ENCODE data around the gene GORASP2.
"Not testable (repeated sequence)": the region's sequence is repeated elsewhere in the genome, so short reads cannot be mapped to it uniquely, and the experiment has no call there.

GORASP2 gene

DNA sequence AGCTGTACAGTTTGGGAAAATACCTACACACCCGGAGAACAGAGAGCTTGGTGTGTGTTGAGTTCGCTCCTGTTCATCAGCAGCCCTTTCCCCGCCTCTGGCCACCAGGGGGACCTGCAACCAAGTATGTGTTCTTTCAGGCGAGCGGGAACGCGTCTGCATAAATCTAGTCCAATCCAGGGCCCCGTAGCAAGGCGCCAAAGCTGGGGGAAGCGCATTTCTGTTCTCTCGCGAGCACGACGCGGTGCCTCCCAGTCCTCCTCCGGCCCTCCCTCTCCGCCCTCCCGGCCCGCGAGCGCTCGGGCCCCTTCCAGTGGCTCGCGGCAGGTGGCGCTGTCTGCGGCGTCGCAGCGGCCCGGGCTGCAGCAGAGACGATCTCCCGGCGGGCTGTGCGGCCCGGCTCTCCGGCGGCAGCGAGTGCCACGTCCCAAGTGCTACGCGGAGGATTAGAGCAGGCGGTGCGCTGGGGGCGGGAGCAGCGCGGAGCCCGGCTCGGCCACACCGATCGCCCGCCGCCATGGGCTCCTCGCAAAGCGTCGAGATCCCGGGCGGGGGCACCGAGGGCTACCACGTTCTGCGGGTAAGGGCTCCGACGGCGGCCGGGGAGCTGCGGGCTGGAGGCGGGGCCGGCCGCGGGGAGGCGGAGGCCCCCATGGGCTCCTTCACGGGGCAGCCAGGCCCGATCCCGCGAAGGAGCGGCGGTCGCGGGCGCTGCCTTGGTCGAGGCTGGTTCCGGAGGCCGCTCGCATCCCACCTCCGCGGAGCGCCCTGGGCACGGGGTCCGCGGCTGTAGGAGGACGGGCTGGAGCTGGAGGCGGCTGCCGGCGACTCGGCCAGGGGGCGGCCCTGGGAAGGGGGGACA, at the start of gene GORASP2:
TSS of gene GORASP2 (plus strand) at position 430 of the 862 bp plus-strand sequence. CDS start at position 518, 88 bp downstream.
- peak; percentile 92 to 94 for DNase-seq

DNA sequence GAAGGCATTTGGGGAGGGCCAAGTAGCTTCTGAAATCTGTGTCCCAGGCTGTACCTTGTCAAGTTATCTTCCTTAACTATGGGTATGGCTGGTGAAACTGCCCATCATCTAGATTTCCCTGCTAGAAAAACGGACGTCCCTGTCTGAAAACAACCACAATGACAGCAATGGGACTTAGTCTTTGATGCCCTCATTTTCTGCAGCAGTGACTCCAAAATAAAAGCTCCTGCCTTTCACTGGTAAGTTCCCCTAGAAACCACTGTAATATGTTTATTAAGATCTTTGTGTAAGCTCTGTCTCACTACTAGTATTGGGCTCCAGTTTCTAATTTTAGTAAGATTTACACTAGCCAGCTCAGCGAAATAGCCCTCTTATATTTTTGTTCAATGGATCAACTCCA, 47.2 kb upstream of the GORASP2 start:
- no peak for DNase-seq

DNA sequence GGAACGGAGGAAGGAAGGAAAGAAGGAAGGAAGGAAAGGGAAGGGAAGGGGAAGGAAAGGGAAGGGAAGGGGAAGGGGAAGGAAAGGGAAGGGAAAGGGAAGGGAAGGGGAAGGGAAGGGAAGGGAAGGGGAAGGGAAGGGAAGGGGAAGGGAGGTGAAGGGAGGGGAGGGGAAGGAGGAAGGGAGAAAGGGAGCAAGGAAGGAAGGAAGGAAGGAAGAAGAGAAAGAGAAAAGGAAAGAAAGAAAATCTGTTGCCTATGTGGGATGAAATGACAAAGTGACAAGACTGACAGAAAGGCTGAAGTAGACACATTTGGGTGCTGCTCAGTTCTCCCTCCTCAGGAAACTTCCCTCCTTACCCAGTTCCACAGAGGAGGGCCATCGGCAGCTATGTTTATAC, 46.3 kb upstream of the GORASP2 start:
- no peak for DNase-seq

DNA sequence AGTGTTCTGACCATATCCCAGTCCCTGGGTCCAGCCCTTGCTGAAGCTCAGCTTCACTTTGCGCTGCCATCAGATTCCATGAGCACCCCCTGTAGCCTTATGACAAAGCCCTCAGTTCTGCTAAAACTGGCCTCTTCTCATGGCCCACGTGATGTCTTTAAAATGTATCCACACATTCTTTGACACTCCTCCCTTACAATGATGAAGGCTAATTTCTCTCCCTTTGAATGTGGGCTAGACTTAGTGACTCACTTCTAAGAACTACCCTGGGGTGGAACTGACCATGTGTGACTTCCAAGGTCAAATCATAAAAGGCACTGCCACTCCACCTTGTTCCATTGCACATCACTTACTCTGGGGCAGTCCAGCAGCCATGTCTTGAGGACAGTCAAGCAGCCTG, 45.4 kb upstream of the GORASP2 start:
- no peak for DNase-seq

DNA sequence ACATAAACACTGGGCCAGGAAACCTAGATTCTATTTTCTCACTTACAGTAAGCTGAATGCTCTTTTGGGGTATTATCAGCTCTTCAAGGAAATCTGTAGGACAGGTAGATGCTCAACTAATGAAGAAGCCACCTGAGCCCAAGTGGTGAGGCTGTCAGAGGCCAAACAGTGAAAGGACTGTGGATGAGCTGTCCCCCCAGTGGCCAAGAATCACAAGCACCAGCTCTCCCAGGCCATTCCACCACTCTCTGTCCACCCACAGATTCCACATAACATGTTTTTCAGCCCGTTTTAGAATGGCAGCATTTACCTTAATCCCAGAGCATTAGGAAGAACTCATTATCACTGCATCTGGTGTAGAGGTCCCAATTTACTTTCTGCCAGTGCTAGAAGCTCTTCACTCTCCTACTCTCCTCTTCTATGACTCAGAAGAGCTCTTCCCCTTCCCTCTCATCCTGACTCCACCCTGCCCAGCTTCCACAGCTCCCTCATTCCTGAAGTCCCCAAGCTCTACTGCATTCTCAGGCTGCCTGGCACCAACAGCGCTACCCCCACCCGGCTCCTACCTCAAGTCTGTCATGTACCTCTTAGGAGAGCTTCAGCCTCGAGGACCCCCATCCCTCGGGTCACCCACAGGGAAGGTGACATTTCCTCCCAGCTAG, 43.8 kb upstream of the GORASP2 start:
- no peak for DNase-seq

DNA sequence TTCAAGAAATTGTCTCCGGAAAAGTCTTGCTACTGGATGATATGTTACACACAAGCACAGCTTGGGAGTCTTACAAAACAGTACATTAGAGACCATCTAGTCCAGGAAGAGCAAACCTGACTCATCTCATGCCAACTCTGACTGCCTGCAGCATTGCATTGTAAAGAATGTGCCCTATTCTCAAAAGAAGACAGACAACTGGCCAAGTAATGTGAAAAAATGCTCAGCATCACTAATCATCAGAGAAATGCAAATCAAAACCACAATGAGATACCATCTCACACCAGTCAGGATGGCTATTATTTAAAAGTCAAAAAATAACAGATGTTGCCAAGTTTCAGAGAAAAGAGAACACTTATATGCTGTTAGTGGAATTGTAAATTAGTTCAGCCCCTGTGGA, 42.7 kb upstream of the GORASP2 start:
- no peak for DNase-seq

DNA sequence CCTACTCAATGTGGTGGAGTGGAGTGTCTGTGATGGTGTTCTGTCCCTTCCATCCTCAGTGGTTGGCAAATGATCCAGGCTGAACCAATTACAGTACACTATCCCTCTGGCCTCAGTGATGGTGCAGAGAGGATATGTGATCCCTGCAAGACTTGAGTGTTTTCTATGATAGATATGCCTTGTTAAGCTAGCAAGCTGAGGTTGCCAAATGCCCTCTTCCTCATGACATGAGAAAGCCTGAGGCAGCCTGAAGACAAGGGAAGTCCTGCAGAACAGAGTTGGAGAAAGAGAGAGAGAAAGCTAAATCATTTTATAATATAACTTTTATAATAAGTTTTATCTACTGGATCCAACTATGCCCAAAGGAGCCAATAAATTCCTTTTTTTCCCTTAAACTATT, 41.6 kb upstream of the GORASP2 start:
- DNase-seq: no peak

DNA sequence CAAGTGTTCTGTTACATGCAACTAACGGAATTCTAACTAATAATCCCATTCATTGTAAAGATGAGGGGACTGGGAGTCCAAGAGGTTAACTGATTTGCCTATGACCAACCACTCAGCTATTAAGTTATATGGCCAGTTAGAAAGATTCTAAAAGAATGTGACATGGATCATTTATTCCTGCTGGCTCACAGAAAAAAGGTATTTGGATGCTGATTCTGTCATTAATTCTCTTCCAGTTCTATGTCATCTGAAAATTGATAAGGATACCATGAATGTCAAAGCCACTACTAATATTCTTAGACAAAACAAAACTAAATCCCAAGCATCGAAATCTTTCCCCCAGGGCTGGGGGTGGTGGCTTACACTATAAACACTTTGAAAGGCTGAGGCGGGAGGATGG, 41.2 kb upstream of the GORASP2 start:
- DNase-seq: no peak

DNA sequence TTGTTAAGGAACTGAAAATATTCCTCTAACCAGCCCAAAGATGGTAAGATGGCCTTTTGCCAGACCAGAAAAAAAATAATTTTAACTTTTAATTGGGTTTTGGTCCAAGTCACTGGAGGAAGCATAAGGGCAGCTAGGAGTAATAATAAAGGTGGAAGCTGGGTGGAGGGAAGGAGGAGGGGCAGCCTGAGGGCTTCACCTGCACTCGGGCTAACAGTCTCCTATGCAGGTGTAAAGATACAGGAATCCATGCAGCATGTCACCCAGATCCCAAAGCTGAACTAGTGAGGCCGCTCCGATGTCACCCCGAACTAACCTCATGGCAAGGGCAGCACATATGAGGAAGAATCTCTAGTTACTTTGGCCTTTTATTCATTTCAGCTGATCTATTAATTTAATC, 37.2 kb upstream of the GORASP2 start:
- no peak for DNase-seq

DNA sequence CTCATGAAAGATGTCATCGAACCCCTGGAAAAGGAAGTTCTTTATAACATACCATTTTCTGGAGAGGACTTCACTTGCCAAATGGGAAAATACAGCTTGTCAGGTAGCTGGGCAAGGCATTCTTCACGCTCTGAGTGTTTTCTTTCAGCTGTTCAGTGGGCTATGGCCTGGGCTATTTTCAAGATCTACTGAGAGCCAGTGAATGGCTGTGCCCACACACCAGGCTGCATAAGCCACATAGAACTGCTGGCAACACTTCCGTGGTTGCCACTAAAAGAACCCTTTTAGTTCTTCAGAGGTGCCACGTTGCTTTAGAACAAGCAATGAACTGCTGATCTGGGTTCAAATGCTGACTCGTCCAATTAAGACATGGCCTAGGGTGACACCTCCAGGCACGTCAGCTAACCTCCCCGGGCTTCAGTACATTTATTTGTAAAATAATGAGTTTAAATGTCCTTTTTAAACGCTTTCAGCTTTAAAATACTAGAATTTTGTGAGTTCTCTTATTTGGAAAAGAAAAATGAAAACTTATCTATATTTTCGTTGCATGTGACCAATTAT, 36.6 kb upstream of the GORASP2 start:
- no peak for DNase-seq

DNA sequence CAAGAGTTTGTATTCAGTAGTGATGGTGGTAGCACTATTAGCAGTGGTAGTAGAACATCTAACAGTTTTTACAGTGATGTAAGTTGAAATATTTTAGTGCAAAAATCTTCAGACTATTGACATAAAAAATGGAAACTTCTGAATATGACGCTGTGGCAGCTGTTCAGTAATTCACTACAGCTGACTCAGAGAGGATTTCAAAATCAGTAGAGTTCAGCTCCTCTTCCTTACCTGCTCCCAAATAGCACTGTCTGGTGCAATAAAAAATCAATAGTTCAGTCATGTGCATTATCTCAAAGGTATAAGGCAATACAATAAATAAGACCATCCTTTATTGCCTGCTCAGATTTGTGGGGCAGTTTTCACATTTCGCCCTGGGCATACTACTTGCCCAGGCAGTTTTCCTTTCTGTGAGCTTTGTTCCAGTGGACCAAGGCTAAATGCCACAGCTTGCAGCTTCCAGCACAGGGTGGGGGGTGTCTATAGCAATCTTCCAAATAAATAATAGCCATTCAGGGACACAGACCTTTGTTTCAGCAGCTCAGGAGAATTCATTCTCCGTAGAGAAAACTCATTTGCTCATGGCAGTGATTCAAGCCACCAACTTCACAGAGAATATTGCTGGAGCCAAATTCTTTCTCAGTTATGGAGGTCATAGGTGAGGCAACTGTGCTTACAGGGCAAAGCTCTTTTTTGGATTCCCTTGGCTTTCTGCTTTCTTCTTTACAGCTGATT, 33.9 kb upstream of the GORASP2 start:
- no peak for DNase-seq

DNA sequence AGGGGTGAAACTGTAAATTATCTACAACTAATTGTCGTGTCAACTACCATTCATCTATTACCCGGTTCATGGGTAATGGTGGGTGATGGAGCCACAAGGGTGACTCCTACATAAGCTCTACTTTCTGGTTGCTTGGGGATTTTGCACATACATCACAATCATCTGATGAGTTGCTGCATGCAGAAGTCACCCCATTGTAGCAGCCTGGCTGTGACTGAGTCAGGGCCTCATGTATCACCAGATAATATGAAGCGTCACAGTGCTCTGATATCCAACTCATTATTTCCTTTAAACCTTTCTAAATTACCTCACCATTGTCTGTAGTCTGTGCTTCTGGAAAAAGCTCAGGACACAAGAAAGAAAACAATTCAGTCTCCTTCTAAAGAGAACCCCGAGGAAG, 32.4 kb upstream of the GORASP2 start:
- no peak for DNase-seq

DNA sequence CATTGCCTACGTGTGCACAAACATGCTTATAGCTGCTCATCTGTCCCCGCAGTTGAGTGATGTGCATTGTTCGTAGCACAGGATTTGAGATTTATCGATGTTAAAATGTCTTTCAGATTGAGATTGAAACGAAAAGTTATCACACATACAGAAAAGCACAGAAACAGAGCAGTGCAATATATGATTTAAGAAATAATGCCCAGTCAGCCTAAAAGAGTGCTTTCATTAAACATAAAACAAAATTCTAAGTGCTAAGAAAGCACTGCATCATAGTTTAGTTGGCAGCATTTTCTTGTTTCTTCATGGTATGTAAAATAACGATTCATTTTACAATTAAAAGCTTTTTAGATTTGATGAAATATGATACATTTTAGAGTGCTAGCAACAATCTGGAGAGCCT, 31.9 kb upstream of the GORASP2 start:
- no peak for DNase-seq

DNA sequence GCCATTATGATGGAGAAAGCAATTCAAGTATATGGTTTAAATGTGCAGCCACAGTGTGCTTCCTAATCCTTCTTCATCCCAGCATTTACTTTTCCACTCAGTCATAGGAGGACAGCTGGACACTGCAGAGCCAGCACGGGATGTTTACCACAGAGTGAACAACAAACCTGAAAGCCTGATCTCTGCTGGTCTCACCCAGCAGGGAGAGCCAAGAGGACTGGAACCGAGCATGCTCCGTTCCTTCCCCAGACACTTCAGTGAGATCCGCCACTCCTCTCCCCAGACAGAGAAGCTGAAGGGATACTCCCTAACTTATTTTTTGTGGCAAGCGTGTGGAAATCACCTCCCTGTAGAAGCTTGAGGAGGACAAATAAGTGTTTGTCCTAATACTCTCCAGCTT, 23.2 kb upstream of the GORASP2 start:
- no peak for DNase-seq

DNA sequence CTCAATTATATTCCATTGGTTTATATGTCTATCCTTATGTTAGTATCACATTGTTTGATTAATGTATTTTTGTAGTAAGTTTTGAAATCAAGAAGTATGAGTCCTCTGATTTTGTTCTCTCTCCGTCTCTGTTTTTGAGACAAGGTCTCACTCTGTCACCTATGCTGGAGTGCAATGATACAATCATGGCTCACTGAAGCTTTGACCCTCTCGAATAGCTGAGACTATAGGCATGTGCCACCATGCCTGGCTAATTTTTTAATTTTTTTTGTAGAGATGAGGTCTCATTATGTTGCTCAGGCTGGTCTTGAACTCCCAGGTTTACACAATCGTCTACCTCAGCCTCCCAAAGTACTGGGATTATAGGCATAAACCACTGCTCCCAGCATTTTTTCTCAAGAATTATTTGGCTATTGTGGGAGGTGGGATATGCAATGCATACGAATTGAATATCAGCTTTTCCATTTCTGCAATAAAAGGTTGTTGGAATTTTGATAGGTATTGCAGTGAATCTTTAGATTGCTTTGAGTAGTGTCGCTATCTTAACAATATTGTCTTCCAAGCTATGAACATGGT, 17.7 kb upstream of the GORASP2 start:
- DNase-seq: no peak

DNA sequence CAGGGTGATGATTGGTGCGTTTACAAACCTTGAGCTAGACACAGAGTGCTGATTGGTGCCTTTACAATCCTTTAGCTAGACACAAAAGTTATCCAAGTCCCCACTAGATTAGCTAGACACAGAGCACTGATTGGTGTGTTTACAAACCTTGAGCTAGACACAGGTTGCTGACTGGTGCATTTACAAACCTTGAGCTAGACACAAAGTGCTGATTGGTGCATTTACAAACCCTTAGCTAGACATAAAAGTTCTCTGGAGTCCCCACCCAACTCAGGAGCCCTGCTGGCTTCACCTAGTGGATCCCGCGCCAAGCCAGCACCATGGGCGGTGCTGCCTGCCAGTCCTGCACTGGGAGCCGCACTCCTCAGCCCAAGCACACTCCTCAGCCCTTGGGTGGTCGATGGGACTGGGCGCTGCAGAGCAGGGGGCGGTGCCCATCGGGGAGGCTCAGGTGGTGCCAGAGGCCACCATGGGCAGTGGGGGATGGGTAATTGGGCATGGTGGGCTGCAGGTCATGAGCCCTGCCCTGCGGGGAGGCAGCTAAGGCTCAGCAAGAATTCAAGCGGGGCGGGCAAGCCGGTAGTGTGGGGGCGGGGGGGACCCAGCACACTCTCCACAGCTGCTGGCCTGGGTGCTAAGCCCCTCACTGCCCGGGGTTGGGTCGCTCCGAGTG, 13.9 kb upstream of the GORASP2 start:
- not testable (repeated sequence) for DNase-seq

DNA sequence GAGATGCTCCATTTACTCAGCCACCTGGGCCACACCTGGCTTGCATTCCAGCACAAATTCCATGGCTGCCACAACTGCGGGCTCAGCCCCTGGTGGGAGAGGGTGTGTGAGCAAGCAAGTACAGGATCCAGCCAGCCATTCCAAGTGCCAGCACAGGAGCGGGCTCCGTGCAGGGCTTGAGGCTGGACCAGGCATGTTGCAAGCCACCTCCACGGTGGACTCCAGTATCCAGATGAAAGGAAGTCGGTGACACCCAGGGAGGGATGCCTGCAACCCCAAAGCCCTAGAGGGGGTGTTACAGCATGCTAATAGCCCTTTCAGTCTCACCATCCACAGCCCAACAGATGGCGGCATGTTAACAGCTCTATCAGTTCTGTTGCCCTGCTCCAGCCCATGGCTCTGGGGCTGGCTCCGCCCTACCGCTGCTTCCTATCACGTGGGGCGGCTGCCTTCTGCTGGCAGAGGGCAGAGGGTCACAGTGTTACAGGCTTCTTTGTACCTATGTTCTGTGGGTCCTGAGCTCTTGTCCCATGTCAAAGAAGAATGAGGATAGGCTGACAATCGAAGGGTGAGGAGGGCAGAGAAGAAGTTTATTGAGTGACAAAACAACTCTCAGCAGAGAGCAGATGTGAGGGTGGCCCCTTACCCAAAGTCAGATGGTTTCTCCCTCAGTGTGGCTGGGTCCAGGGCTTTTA, 11.7 kb upstream of the GORASP2 start:
- DNase-seq: no peak

DNA sequence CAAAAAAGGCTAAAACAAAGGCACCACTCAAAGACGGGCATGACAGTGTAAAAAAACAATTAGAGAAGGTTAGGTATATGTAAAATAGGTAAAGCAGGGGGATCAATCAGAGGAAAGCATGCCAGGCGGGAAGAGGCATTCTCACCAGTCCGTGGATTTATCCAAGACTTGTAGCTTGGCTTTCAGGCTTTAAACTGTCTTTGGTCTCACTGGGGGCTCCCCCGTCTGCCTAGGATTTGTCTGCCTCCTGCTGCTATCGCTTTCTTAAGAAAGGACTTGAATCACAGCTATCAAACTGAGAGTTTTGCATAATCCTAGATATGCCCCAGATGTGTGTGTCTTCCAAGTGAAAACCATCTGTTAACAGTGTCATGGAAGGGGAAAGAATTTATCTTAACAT, 11.1 kb upstream of the GORASP2 start:
- DNase-seq: no peak

DNA sequence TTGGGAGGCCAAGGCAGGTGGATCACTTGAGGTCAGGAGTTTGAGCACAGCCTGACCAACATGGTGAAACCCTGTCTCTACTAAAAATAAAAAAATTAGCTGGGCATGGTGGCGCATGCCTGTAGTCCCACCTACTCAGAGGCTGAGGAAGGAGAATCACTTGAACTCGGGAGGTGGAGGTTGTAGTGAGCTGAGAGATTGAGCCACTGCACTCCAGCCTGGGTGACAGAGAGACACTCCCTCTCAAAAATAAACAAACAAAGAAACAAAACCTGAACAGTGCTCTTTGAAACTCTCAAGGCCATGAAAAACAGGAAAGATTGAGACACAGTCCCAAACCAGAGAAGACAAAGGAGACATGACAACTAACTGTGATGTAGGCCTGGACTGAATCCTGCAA, 7.2 kb upstream of the GORASP2 start:
- not testable (repeated sequence) for DNase-seq

DNA sequence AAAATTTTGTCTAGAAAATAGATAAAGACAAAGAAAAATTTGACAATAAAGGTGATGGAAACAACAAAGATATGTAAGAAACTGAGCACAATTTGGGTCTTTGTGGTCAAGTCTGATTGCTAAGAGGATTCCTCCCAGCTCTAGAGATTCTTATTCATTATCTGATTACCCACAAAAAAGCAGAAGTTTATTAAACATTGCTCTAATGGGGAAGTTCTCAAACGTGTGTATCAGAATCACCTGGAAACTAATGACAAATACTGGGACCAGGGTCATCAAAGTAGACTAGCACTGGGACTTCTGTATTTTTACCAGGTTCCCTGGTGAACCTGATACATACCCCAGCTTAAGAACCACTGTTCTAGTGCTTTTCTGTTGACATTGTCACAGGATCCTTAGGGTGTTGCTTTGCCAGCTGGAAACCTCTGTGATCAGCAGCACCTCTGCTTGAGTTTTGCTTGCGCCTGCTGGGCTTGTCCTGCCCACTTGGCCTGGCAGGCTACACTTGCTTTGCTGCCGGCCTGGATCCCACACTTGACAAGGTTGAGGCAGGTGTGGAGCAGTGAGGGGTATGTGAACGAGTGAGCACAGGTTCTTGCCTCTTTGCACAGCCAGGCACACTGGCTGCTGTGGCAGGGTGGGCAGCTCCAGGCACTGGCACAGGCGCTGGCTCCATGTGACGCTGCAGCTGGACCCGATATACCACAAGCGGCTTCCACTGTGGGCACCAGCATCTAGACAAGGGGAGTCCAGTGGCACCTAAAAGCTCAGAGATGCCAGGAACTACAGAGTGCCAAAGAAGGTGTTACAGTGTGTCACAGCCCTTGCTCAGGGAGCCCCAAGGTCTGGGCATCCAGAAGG, 6.2 kb upstream of the GORASP2 start:
- no peak for DNase-seq

DNA sequence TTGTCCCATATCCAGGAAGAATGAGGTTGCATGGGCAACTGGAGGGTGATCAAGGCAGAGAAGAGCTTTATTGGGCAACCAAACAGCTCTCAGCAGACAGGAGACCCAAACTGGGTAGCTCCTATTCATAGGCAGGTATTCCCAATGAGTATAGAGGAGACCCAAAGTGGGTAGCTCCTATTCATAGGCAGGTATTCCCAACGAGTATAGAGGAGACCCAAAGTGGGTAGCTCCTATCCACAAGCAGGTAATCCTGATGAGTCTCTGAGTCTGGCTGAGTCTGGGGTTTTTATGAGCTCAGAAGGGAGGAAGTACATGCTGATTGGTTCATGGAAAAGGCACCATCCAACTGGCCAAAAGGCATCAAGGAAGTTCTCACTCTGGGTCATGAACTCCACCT, 5.3 kb upstream of the GORASP2 start:
- DNase-seq: no peak
